PC-3 (cell line): Measurements from ENCODE around the gene CD180. TPM values are rescaled to one million over a fixed set of nuclear protein-coding genes. Genes with fewer than 3 reads are reported as not detected.
A peak's percentile ranks its signal among the peaks of the same experiment; 100 is the strongest.

Source experiments
- ATAC-seq: fragments of 200-7000 bp; cut with Tn5 transposase; 2 replicates; pipeline ENCODE4 v1.9.1; 2020; ENCODE audit warnings: mild to moderate bottlenecking, moderate library complexity
- Bru-seq: library from RNA; stranded (reverse); fragments of 400-500 nt; gene quantifications from one replicate; lab custom pipeline; 2021; lab: Mats Ljungman, UMichigan
- BruChase-seq, 2 experiments: library from RNA; stranded (reverse); fragments of 400-500 nt; gene quantifications; one replicate each; lab custom pipeline; 2021; lab: Mats Ljungman, UMichigan
- BruUV-seq: library from RNA; stranded (reverse); fragments of 400-500 nt; replicated peaks from 2 replicates; lab custom pipeline; 2021; lab: Mats Ljungman, UMichigan
- CTCF ChIA-PET: fragments of 300-600 bp; sonication (Branson Sonifier 250); formaldehyde crosslinking; loops from one replicate; lab custom pipeline; 2022; ENCODE audit warnings: antibody characterized with exemption; lab: Charles Lee
- POLR2A ChIA-PET: fragments of 300-600 bp; sonication (Branson Sonifier 250); formaldehyde crosslinking; loops from one replicate; lab custom pipeline; 2022; ENCODE audit warnings: antibody characterized with exemption; ENCODE audit not compliant: unreplicated experiment; lab: Charles Lee
- DNase-seq: peaks from one replicate; pipeline ENCODE4 v3.0.0-alpha.2; 2015
- H2AFZ ChIP-seq: fragments of 300-600 bp; sonication (generic); 2 replicates; pipeline ENCODE4 v1.6.0; 2016; ENCODE audit warnings: antibody characterized with exemption, low read length
- H3F3A ChIP-seq: fragments of 300-600 bp; sonication (generic); one replicate; pipeline ENCODE4 v1.6.0; 2017; ENCODE audit warnings: antibody characterized with exemption, low read length, control low read depth, mild to moderate bottlenecking; ENCODE audit not compliant: unreplicated experiment
- H3K27ac ChIP-seq: fragments of 300-600 bp; sonication (generic); 2 replicates; pipeline ENCODE4 v1.5.1; 2016; ENCODE audit warnings: mild to moderate bottlenecking, low read length
- H3K27me3 ChIP-seq: fragments of 300-600 bp; sonication (generic); 2 replicates; pipeline ENCODE4 v1.6.1; 2016; ENCODE audit warnings: low read length, mixed read lengths
- H3K36me3 ChIP-seq: fragments of 300-600 bp; sonication (generic); 2 replicates; pipeline ENCODE4 v1.6.1; 2016; ENCODE audit warnings: low read depth, mixed run types, low read length, mixed read lengths
- H3K4me1 ChIP-seq: fragments of 300-600 bp; sonication (generic); 2 replicates; pipeline ENCODE4 v1.5.1; 2016; ENCODE audit warnings: low read length; ENCODE audit not compliant: insufficient read depth
- H3K4me2 ChIP-seq: fragments of 300-600 bp; sonication (generic); 2 replicates; pipeline ENCODE4 v1.6.0; 2016; ENCODE audit warnings: low read length
- H3K4me3 ChIP-seq: fragments of 300-600 bp; sonication (generic); 2 replicates; pipeline ENCODE4 v1.5.1; 2016; ENCODE audit warnings: mild to moderate bottlenecking, low read length, mixed read lengths
- H3K79me2 ChIP-seq: fragments of 300-600 bp; sonication (generic); 2 replicates; pipeline ENCODE4 v1.6.1; 2017; ENCODE audit warnings: low read length, mixed read lengths
- H3K9ac ChIP-seq: fragments of 300-600 bp; sonication (generic); 2 replicates; pipeline ENCODE4 v1.6.0; 2016; ENCODE audit warnings: mild to moderate bottlenecking, low read length
- H3K9me2 ChIP-seq: fragments of 300-600 bp; sonication (generic); replicated peaks from 2 replicates; pipeline ENCODE4 v1.6.1; 2016; ENCODE audit warnings: mixed run types, low read length, mixed read lengths
- H3K9me3 ChIP-seq: fragments of 300-600 bp; sonication (generic); 2 replicates; pipeline ENCODE4 v1.6.1; 2016; ENCODE audit warnings: low read length, mixed read lengths
- H4K20me1 ChIP-seq: fragments of 300-600 bp; sonication (generic); 2 replicates; pipeline ENCODE4 v1.6.1; 2016; ENCODE audit warnings: low read length, mixed read lengths
- EZH2 ChIP-seq: fragments of 300-600 bp; sonication (generic); IDR thresholded peaks from one replicate; pipeline ENCODE4 v1.6.1; 2017; ENCODE audit warnings: antibody characterized with exemption, mild to moderate bottlenecking, low read length; ENCODE audit not compliant: unreplicated experiment
- EZH2phosphoT487 ChIP-seq: fragments of 300-600 bp; sonication (generic); IDR thresholded peaks from 2 replicates; pipeline ENCODE4 v1.6.1; 2018; ENCODE audit warnings: mild to moderate bottlenecking, antibody characterized with exemption, low read length, borderline replicate concordance
- intact Hi-C: fragments of 100-400 bp; cut with micrococcal nuclease; formaldehyde crosslinking; loops from 2 replicates; pipeline ENCODE4 v1.9.0; 2023
- long read RNA-seq: library from polyadenylated mRNA; unstranded; transcript quantifications from one replicate; pipeline ENCODE4 v2.0.0, GENCODE V29; 2021; ENCODE audit not compliant: unreplicated experiment
- total RNA-seq: library from RNA; depleted of rRNA; stranded (reverse); fragments of >200 nt; gene quantifications from 2 replicates; pipeline ENCODE4 v1.2.3, GENCODE V29; 2014; rRNA removed
- TF ChIP-seq, protein P1 (sequence below): fragments of 300-600 bp; sonication (generic); conservative IDR thresholded peaks from 2 replicates; pipeline ENCODE4 v1.5.1; 2017; ENCODE audit warnings: antibody characterized with exemption, low read depth, mild to moderate bottlenecking, low read length

CD180 gene
- total RNA-seq = not detected in 2 replicates
- percentile 8 among the genes with signal in this experiment for Bru-seq, nascent RNA
- BruChase-seq, experiment 1, labeled RNA remaining after a 6-hour chase = not detected
- not detected for BruChase-seq, experiment 2, labeled RNA remaining after a 2-hour chase
- long read RNA-seq = 0 reads

DNA sequence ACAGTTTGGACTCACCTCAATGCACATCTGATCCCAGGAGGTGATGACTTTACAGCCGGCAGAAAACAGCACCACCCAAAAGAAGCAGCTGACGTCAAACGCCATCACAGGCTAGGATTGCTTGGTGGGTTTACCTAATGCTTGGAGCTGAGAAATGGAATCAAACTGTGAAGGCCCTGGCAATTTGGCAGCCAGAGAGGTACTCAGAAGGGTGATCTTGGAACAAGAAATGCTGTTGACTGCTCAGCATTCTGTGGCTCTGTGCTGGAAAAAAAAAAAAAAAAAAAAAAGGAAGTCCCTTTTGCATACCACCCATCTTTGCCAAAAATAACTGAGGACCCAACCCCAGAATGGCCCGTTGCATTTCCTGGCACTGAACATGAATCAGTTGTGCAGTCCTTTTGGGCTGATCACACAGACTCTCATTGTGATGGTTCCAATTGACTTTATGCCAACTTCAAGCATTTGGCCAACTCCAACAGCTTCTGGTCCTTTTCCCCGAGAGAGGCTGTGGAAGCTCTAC is at the start of gene CD180:
CD180 (minus strand) TSS at position 263 of the 523 bp plus-strand sequence; CDS start at position 105, 158 bp downstream.
- Histone ChIP-seq H2AFZ (no peak within 1 kb of the TSS), H3K4me3 (no peak within 1 kb of the TSS), H3K9ac (no peak within 1 kb of the TSS), H3K36me3 (no peaks in the 10 kb centered on the region), H3F3A (no peaks in the 10 kb centered on the region), H3K4me2 (no peak within 1 kb of the TSS), H3K9me3 (no peaks in the 10 kb centered on the region), H3K27me3 (no peaks in the 10 kb centered on the region), H3K9me2 (no peaks in the 10 kb centered on the region), H4K20me1 (no peaks in the 10 kb centered on the region), H3K79me2 (no peaks in the 10 kb centered on the region), H3K4me1 (0 out of 2 replicates have a peak, but pooled peaks cover 6% of the 10 kb centered on the region), H3K27ac (no peak within 1 kb of the TSS)
- intact Hi-C loops = no loop called here
- no TSS peak for BruUV-seq
- TF ChIP-seq, protein P1, sequence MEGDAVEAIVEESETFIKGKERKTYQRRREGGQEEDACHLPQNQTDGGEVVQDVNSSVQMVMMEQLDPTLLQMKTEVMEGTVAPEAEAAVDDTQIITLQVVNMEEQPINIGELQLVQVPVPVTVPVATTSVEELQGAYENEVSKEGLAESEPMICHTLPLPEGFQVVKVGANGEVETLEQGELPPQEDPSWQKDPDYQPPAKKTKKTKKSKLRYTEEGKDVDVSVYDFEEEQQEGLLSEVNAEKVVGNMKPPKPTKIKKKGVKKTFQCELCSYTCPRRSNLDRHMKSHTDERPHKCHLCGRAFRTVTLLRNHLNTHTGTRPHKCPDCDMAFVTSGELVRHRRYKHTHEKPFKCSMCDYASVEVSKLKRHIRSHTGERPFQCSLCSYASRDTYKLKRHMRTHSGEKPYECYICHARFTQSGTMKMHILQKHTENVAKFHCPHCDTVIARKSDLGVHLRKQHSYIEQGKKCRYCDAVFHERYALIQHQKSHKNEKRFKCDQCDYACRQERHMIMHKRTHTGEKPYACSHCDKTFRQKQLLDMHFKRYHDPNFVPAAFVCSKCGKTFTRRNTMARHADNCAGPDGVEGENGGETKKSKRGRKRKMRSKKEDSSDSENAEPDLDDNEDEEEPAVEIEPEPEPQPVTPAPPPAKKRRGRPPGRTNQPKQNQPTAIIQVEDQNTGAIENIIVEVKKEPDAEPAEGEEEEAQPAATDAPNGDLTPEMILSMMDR = no peak
- no peak for TF ChIP-seq EZH2phosphoT487
- no peak for TF ChIP-seq EZH2
- DNase-seq (no peak), ATAC-seq (no peak)
- POLR2A ChIA-PET = no interaction called here
- CTCF ChIA-PET = no interaction called here

DNA sequence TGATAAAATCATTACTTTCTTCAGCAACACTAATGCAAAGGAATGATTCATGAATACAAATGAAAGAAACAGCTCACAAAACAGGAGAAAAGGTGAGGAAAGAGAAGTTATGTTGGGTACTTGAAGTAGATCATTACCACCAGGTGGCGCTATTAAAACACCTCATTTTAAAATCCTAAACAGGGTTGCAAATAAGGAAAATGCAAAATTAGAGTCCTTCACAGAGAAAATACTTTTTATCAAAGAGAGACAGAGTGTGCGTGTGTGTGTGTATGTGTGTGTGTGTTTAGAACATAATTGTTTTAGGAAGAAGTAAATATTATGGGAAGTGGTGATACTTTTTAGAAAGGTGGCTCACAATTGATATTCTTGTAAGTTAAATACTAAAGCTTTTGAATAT is 49.5 kb upstream of the CD180 start:
- peak; percentile 70 for DNase-seq
- no peaks in the 10 kb centered on the region for H3K9me3 ChIP-seq
- no peaks in the 10 kb centered on the region for H3K36me3 ChIP-seq
- no peaks in the 10 kb centered on the region for H3F3A ChIP-seq
- no peaks in the 10 kb centered on the region for H3K27me3 ChIP-seq
- no TSS peak for BruUV-seq
- no peak overlapping the region for H3K27ac ChIP-seq
- H3K4me2 ChIP-seq = no peak overlapping the region
- intact Hi-C loops = loop anchor here (1.0 to 5.0 kb wide), 2 partner anchors 1006 to 1026 kb away; no protein-coding TSS in a partner anchor
- no peak overlapping the region for H3K9ac ChIP-seq
- TF ChIP-seq, protein P1 = peak; percentile 79
- TF ChIP-seq EZH2phosphoT487 (no peak), EZH2 (no peak)
- no peaks in the 10 kb centered on the region for H4K20me1 ChIP-seq
- no peaks in the 10 kb centered on the region for H3K4me1 ChIP-seq
- H2AFZ ChIP-seq = no peak overlapping the region
- peak; percentile 28; the same call in 1 of the 2 replicates for ATAC-seq
- no peaks in the 10 kb centered on the region for H3K9me2 ChIP-seq
- no peak overlapping the region for H3K4me3 ChIP-seq
- H3K79me2 ChIP-seq = no peaks in the 10 kb centered on the region
- ChIA-PET POLR2A (no interaction called here), CTCF (interaction anchor here (0.6 to 1.0 kb wide), 4 partner anchors 25 to 1007 kb away, joined by 3 to 6 read pairs (median 4); partner anchors contain the start of gene PIK3R1)

DNA sequence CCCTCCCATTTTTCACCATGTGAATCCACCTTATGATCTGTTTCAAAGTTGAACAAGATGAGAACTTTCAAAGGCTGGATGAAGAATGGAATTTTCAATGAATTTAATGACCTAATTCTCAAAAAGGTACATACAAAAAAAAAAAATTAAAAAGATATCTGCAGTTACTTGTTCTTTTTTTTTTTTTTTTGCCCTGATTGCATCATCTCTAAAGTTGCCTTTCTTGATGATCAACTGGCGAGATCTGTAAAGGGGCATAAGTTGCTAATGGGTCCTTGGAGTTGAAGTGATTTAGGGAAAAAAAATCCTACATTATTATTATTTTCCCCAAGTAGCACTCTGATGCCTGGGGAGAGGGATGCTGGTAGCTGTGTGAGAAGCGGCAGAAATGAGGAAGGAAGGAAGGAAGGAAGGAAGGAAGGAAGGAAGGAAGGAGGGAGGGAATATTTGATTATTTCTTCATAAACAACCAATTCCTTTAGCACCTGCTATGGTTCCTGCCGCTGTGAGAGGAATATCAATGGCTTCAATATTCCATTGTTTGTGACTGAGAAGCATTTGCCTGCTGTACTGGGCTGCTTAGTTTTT is 48.8 kb upstream of the CD180 start:
- H3K4me2 ChIP-seq = no peak overlapping the region
- POLR2A ChIA-PET = no interaction called here
- H3K4me3 ChIP-seq = no peak overlapping the region
- no peaks in the 10 kb centered on the region for H3K36me3 ChIP-seq
- H3K9me3 ChIP-seq = no peaks in the 10 kb centered on the region
- H3K9ac ChIP-seq = no peak overlapping the region
- CTCF ChIA-PET = interaction anchor here (0.6 to 1.0 kb wide), 4 partner anchors 141 to 1007 kb away, joined by 3 to 6 read pairs (median 4); partner anchors contain the start of gene PIK3R1
- no peak for DNase-seq
- no peaks in the 10 kb centered on the region for H3K79me2 ChIP-seq
- no peaks in the 10 kb centered on the region for H4K20me1 ChIP-seq
- TF ChIP-seq EZH2 = no peak
- TF ChIP-seq EZH2phosphoT487 = no peak
- TF ChIP-seq, protein P1 = no peak
- no TSS peak for BruUV-seq
- H3K27ac ChIP-seq = no peak overlapping the region
- intact Hi-C loops = loop anchor here (5.0 kb wide), 1 partner anchor 1027 kb away; no protein-coding TSS in a partner anchor
- no peaks in the 10 kb centered on the region for H3F3A ChIP-seq
- H3K9me2 ChIP-seq = no peaks in the 10 kb centered on the region
- ATAC-seq = no peak
- no peak overlapping the region for H2AFZ ChIP-seq
- no peaks in the 10 kb centered on the region for H3K27me3 ChIP-seq
- H3K4me1 ChIP-seq = no peaks in the 10 kb centered on the region
